HCT116 (cell line): Measurements from ENCODE around the gene SLC7A7. TPM values are rescaled to one million over a fixed set of nuclear protein-coding genes. Genes with fewer than 3 reads are reported as not detected.
A peak's percentile ranks its signal among the peaks of the same experiment; 100 is the strongest.

ENCODE experiments used
- ATAC-seq: fragments of 200-7000 bp; cut with Tn5 transposase; 2 replicates; pipeline ENCODE4 v1.9.1; 2020; ENCODE audit warnings: mild to moderate bottlenecking, moderate library complexity
- BruUV-seq: library from RNA; stranded (reverse); fragments of 400-500 nt; replicated peaks from 2 replicates; lab custom pipeline; 2021; lab: Mats Ljungman, UMichigan
- CTCF ChIA-PET: fragments of 300-600 bp; sonication (Branson Sonifier 250); formaldehyde crosslinking; loops from one replicate; lab custom pipeline; 2021; ENCODE audit warnings: antibody characterized with exemption; lab: Charles Lee
- POLR2A ChIA-PET: fragments of 300-600, 350-600 bp; sonication (Branson Sonifier 250); formaldehyde crosslinking; loops from one replicate; lab custom pipeline; 2021; ENCODE audit warnings: antibody characterized with exemption; lab: Charles Lee
- RAD21 ChIA-PET, 2 experiments: fragments of 300-600 bp; sonication (Branson Sonifier 250); formaldehyde crosslinking; loops; one replicate each; lab custom pipeline; 2023; ENCODE audit warnings: low total read pairs in 2 of 2; ENCODE audit not compliant: uncharacterized antibody in 2 of 2, unreplicated experiment in 2 of 2, low non-redundant PET in 1 of 2; lab: Charles Lee
- DNase-seq: peaks from one replicate; pipeline ENCODE4 v3.0.0-alpha.2; 2010; ENCODE audit warnings: low read depth, low spot score
- H2AFZ ChIP-seq: fragments of 200-600 bp; shearing (Covaris generic), sonication (generic); 2 replicates; pipeline ENCODE4 v1.6.1; 2017; ENCODE audit warnings: low read depth, mixed run types, mixed read lengths, antibody characterized with exemption, low read length; ENCODE audit not compliant: poor library complexity, severe bottlenecking
- H3K27ac ChIP-seq: 2 replicates; pipeline ENCODE4 v1.5.1; 2012; ENCODE audit warnings: low read depth, low read length
- H3K27me3 ChIP-seq: fragments of 200-600 bp; sonication (generic); 2 replicates; pipeline ENCODE4 v1.6.1; 2016; ENCODE audit warnings: mixed run types, low read length, mixed read lengths; ENCODE audit not compliant: insufficient read depth
- H3K36me3 ChIP-seq, 2 experiments: fragments of 200-500 bp in 1 of 2; fragments of 200-600 bp in 1 of 2; sonication (Bioruptor generic) in 1 of 2; sonication (generic) in 1 of 2; 2 replicates each; pipeline versions ENCODE4 v1.5.1 to v1.6.1; 2014 to 2016; ENCODE audit warnings: low read length in 2 of 2, inconsistent platforms in 1 of 2, mixed read lengths in 1 of 2, mixed run types in 1 of 2; ENCODE audit not compliant: insufficient read depth in 2 of 2, control insufficient read depth in 1 of 2
- H3K4me1 ChIP-seq, 2 experiments: fragments of 200-600 bp in 1 of 2; sonication (generic) in 1 of 2; 2 replicates each; pipeline versions ENCODE4 v1.5.1 to v1.6.1; 2012 to 2017; ENCODE audit warnings: low read length in 2 of 2, inconsistent platforms in 1 of 2, mild to moderate bottlenecking in 1 of 2, mixed read lengths in 1 of 2, mixed run types in 1 of 2, moderate library complexity in 1 of 2; ENCODE audit not compliant: insufficient read depth in 2 of 2, control insufficient read depth in 1 of 2
- H3K4me2 ChIP-seq: fragments of 200-600 bp; sonication (generic); 2 replicates; pipeline ENCODE4 v1.6.1; 2017; ENCODE audit warnings: mixed run types, low read length, mixed read lengths
- H3K4me3 ChIP-seq, 2 experiments: fragments of 200-600 bp in 1 of 2; sonication (generic) in 1 of 2; replicated peaks in 1 of 2; 2 replicates each; pipeline ENCODE4 v1.5.1; 2011 to 2016; ENCODE audit warnings: low read length in 2 of 2, control low read depth in 1 of 2, low read depth in 1 of 2, mild to moderate bottlenecking in 1 of 2, mixed read lengths in 1 of 2, mixed run types in 1 of 2
- H3K79me2 ChIP-seq: fragments of 200-600 bp; sonication (generic); 2 replicates; pipeline ENCODE4 v1.6.1; 2017; ENCODE audit warnings: mild to moderate bottlenecking, mixed run types, low read length, moderate library complexity, mixed read lengths; ENCODE audit not compliant: insufficient read depth
- H3K9ac ChIP-seq: fragments of 200-600 bp; sonication (generic); 2 replicates; pipeline ENCODE4 v1.6.1; 2016; ENCODE audit warnings: low read length, mixed read lengths
- H3K9me2 ChIP-seq: fragments of 200-600 bp; sonication (generic), shearing (Covaris generic); 2 replicates; pipeline ENCODE4 v1.6.1; 2017; ENCODE audit warnings: mixed run types, mild to moderate bottlenecking, moderate library complexity; ENCODE audit not compliant: insufficient read depth
- H3K9me3 ChIP-seq, 2 experiments: fragments of 200-500 bp in 1 of 2; fragments of 200-600 bp in 1 of 2; sonication (Bioruptor generic) in 1 of 2; sonication (generic) in 1 of 2; 2 replicates each; pipeline ENCODE4 v1.6.1; 2014 to 2017; ENCODE audit warnings: low read length in 2 of 2, mixed read lengths in 2 of 2, inconsistent platforms in 1 of 2, low read depth in 1 of 2, mild to moderate bottlenecking in 1 of 2, mixed run types in 1 of 2, moderate library complexity in 1 of 2; ENCODE audit not compliant: control insufficient read depth in 1 of 2, insufficient read depth in 1 of 2
- H4K20me1 ChIP-seq: fragments of 200-600 bp; sonication (generic), shearing (Covaris generic); 2 replicates; pipeline ENCODE4 v1.6.1; 2017; ENCODE audit warnings: mixed run types, mild to moderate bottlenecking, moderate library complexity; ENCODE audit not compliant: insufficient read depth
- EZH2phosphoT487 ChIP-seq: fragments of 200-600 bp; IDR thresholded peaks from 2 replicates; pipeline ENCODE4 v1.6.1; 2018; ENCODE audit warnings: antibody characterized with exemption, borderline replicate concordance
- RAD21 ChIP-seq: IDR thresholded peaks from 2 replicates; pipeline ENCODE4 v1.6.1; 2012; ENCODE audit warnings: low read depth, mild to moderate bottlenecking
- SIN3A ChIP-seq: IDR thresholded peaks from 2 replicates; pipeline ENCODE4 v1.6.1; 2012; ENCODE audit warnings: low read depth
- SP1 ChIP-seq: IDR thresholded peaks from 2 replicates; pipeline ENCODE4 v1.6.1; 2012; ENCODE audit warnings: low read depth
- SRF ChIP-seq: IDR thresholded peaks from 2 replicates; pipeline ENCODE4 v1.6.1; 2012; ENCODE audit warnings: low read depth
- TCF7L2 ChIP-seq: IDR thresholded peaks from 2 replicates; pipeline ENCODE4 v1.7.0; 2011; ENCODE audit warnings: borderline replicate concordance, inconsistent platforms; ENCODE audit not compliant: insufficient read depth, insufficient read length; ENCODE audit errors: extremely low read depth
- ZFX ChIP-seq: fragments of 450-650 bp; IDR thresholded peaks from 2 replicates; pipeline ENCODE4 v1.6.1; 2017
- ZNF274 ChIP-seq: fragments of 200-500 bp; sonication (Bioruptor generic); IDR thresholded peaks from 2 replicates; pipeline ENCODE4 v1.6.1; 2014; ENCODE audit warnings: mild to moderate bottlenecking, low read depth, low read length, inconsistent platforms
- intact Hi-C: fragments of 100-400 bp; cut with micrococcal nuclease; formaldehyde crosslinking; loops from 2 replicates; pipeline ENCODE4 v1.10.0; 2022
- total RNA-seq: library from RNA; stranded (reverse); gene quantifications from one replicate; pipeline ENCODE4 v1.2.1, GENCODE V29; 2021; ENCODE audit not compliant: unreplicated experiment
- TF ChIP-seq, protein P1 (sequence below): IDR thresholded peaks from 2 replicates; pipeline ENCODE4 v1.6.1; 2011; ENCODE audit warnings: mild to moderate bottlenecking, low read length, moderate library complexity; ENCODE audit not compliant: insufficient replicate concordance; ENCODE audit errors: extremely low read depth
- TF ChIP-seq, protein P2 (sequence below): IDR thresholded peaks from 2 replicates; pipeline ENCODE4 v1.6.1; 2012

The SLC7A7 gene
- total RNA-seq, 1 experiment from 2014 or later: 0.27 TPM

DNA sequence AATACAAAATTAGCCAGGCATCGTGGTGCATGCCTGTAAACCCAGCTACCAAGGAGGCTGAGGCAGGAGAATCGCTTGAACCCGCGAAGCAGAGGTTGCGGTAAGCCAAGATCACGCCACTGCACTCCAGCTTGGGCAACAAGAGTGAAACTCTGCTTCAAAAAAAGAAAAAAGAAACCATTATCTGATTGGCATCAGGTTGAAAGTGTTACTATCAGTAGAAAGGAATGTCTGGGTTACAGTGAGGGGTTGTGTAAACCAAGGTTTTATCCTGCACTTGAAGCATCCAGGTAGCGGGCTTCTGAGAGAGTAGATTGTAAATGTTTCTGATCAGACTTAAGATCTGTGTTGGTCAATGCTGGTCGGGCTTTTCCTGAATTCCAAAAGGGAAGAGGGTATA, 62.8 kb downstream of the SLC7A7 start:
- POLR2A ChIA-PET: no interaction called here

DNA sequence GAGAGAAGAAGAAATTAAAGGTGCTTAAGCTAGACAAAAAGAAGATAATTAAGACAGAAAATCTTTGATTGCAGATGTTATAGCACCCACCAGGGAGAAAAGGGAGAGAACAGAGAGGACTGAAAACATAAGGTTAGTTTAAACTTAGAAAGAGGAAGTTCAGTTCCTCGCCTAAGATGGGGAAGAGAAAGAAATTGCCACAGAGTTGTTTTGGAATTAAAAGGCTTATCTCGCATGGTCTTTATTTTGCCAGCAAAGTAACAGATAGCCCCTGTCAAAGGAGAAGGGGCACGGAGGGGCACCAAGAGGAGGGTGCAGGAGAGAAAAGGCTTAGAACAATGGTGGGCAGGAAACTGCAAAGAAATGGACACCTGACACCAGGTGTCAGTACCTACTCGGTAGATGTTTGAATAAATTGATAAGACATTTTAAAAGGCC, 66.6 kb downstream of the SLC7A7 start:
- CTCF ChIA-PET: no interaction called here
- Histone ChIP-seq H3K4me3 (no peak overlapping the region), H3K9me3 (no peaks in the 10 kb centered on the region), H3K27me3 (no peaks in the 10 kb centered on the region), H3K9me2 (no peaks in the 10 kb centered on the region), H3K36me3 (no peaks in the 10 kb centered on the region), H3K27ac (no peak overlapping the region), H3K9ac (no peak overlapping the region), H3K79me2 (no peaks in the 10 kb centered on the region), H3K4me2 (no peak overlapping the region), H3K4me1 (no peaks in the 10 kb centered on the region), H4K20me1 (no peaks in the 10 kb centered on the region), H2AFZ (no peak overlapping the region)
- TF ChIP-seq ZFX: no peak
- no peak for TF ChIP-seq SIN3A
- 0 out of 2 replicates have a peak, but pooled peaks have one; percentile 24 for TF ChIP-seq RAD21
- RAD21 ChIA-PET: no interaction called here
- ATAC-seq: no peak
- BruUV-seq: no TSS peak
- POLR2A ChIA-PET: interaction anchor here (1.2 kb wide), 1 partner anchor 18 kb away, joined by 4 read pairs; the partner anchor contains the start of gene OXA1L
- DNase-seq: no peak
- intact Hi-C loops: no loop called here

More for the DNA sequence above, 62.8 kb downstream of the SLC7A7 start:
- H3K4me1 ChIP-seq: no peaks in the 10 kb centered on the region
- BruUV-seq: no TSS peak
- H2AFZ ChIP-seq: no peak overlapping the region
- H3K4me2 ChIP-seq: no peak overlapping the region
- H3K9me3 ChIP-seq: no peaks in the 10 kb centered on the region
- H3K36me3 ChIP-seq: no peaks in the 10 kb centered on the region
- H3K79me2 ChIP-seq: no peaks in the 10 kb centered on the region
- DNase-seq (no peak), ATAC-seq (no peak)
- no peak for TF ChIP-seq SIN3A
- no peak overlapping the region for H3K4me3 ChIP-seq
- intact Hi-C loops: no loop called here
- no peaks in the 10 kb centered on the region for H3K9me2 ChIP-seq
- ChIA-PET RAD21 (no interaction called here), CTCF (no interaction called here)
- no peaks in the 10 kb centered on the region for H3K27me3 ChIP-seq
- H3K9ac ChIP-seq: no peak overlapping the region
- H3K27ac ChIP-seq: no peak overlapping the region
- no peaks in the 10 kb centered on the region for H4K20me1 ChIP-seq

DNA sequence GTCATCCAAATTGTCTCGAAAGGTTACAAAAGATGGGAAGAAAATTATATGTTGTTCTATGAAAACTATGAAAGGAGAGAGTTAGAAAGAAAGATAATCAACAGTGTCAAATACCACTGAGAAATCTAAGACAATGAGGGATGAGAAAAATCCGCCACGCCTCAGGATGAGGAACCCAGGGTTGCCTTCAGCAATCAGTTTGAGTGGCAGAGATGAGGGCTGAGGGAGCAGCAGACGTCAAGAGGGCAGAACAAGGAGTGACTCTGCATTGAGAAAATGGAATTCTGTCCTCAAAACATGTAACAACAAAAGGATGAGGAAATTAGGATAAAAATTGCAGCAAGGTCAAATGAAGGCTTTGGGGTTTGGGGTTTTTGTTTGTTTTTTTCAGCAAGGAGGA, 67.0 kb downstream of the SLC7A7 start:
- ChIA-PET RAD21 (no interaction called here), CTCF (no interaction called here), POLR2A (no interaction called here)
- Histone ChIP-seq H3K79me2 (no peaks in the 10 kb centered on the region), H2AFZ (no peak overlapping the region), H3K27ac (no peak overlapping the region), H3K4me2 (no peak overlapping the region), H3K27me3 (no peaks in the 10 kb centered on the region), H3K9me2 (no peaks in the 10 kb centered on the region), H3K4me1 (no peaks in the 10 kb centered on the region), H3K4me3 (no peak overlapping the region), H3K36me3 (no peaks in the 10 kb centered on the region), H3K9ac (no peak overlapping the region), H3K9me3 (no peaks in the 10 kb centered on the region), H4K20me1 (no peaks in the 10 kb centered on the region)
- no peak for DNase-seq
- no peak for ATAC-seq
- intact Hi-C loops: no loop called here
- no TSS peak for BruUV-seq
- TF ChIP-seq ZNF274 (no peak), TCF7L2 (no peak), EZH2phosphoT487 (no peak), SRF (no peak), SP1 (no peak)
- TF ChIP-seq, protein P1, sequence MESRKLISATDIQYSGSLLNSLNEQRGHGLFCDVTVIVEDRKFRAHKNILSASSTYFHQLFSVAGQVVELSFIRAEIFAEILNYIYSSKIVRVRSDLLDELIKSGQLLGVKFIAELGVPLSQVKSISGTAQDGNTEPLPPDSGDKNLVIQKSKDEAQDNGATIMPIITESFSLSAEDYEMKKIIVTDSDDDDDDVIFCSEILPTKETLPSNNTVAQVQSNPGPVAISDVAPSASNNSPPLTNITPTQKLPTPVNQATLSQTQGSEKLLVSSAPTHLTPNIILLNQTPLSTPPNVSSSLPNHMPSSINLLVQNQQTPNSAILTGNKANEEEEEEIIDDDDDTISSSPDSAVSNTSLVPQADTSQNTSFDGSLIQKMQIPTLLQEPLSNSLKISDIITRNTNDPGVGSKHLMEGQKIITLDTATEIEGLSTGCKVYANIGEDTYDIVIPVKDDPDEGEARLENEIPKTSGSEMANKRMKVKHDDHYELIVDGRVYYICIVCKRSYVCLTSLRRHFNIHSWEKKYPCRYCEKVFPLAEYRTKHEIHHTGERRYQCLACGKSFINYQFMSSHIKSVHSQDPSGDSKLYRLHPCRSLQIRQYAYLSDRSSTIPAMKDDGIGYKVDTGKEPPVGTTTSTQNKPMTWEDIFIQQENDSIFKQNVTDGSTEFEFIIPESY: no peak
- TF ChIP-seq, protein P2, sequence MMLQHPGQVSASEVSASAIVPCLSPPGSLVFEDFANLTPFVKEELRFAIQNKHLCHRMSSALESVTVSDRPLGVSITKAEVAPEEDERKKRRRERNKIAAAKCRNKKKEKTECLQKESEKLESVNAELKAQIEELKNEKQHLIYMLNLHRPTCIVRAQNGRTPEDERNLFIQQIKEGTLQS: no peak
